Measurements from ENCODE around the gene PEX13.
"Not testable (repeated sequence)": the region's sequence is repeated elsewhere in the genome, so short reads cannot be mapped to it uniquely, and the experiment has no call there.

PEX13 gene, protein sequence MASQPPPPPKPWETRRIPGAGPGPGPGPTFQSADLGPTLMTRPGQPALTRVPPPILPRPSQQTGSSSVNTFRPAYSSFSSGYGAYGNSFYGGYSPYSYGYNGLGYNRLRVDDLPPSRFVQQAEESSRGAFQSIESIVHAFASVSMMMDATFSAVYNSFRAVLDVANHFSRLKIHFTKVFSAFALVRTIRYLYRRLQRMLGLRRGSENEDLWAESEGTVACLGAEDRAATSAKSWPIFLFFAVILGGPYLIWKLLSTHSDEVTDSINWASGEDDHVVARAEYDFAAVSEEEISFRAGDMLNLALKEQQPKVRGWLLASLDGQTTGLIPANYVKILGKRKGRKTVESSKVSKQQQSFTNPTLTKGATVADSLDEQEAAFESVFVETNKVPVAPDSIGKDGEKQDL

DNA sequence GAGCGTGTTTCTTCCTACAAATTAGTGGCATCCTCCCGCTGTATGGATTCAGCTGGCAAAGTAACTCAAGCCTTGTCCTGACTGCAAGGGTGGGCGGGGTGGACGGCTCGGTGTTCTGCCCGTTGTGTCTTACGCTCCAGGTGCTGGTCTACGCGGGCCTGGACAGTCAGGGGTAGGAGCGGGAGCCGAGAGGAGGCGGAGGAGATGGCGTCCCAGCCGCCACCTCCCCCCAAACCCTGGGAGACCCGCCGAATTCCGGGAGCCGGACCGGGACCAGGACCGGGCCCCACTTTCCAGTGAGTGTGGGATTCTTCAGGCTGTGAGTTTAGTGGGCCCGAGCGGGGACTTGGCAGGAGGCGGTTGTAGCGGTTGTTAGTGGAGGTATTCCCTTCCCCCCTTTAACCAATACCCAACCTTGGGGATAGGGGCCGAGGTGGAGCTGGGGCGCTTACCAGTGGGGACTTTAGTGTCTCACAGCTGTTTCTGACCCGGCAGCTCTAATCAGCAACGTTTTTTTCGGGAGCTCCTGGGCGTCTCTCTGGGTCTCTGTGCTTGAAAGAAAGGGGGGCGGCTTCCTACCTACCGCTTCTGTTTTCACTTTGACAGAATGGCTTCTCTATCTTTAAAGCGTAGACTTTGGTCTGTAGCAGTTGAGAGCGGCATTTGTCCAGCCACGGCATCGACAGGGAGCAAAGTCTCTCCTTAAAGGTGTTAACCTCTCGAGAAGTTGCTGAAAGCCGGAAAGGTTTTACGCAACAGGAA, at the start of gene PEX13, which contains the start of gene PUS10:
TSS of gene PEX13 (plus strand) at position 165 of the 762 bp plus-strand sequence. CDS start at position 205, 40 bp downstream.
TSS of gene PUS10 (minus strand) at position 700 of the 762 bp plus-strand sequence. CDS start 6,365 bp downstream, outside the sequence.
- in situ Hi-C loops (cut with MboI; ENCODE audit: low sequenced_read_pairs): no loop called here

DNA sequence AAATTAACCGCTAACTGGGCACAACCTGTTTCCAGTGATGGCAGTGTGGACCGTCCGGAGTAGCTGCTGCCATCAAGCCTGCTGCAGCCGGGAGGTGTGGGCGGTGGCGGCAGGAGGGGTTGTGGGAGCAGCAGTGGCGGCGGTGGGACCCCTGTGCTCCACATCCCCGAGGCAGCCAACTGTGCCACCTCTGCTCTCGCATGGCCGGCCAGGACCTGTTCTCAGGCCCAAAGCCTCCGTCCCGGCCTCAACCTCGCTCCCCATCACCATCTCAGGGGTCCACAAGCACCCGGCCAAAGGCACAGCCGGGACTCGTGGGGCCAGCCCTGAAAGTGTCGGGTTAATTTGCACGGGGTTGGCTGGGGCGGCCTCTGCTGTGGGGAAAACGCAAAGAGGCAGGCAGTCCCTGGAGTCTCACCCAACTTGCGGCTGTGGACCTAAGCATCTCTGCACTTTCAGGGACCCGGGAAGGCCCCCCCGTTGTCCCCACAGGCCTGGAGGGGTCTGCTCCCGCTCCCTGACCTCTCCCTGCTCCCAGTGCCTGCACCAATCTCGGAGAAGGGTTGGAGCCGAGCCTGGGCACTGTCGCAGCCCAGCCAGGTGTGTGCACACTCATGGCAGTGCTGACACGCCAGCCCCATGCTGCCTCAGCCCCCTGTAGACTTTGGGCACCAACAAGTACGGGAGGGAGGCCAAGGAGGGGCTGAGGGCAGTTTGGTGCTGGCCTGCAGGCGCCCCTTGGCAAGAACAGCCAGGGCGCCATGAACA, 44.4 kb upstream of the PEX13 start:
- in situ Hi-C loops (cut with MboI; ENCODE audit: low sequenced_read_pairs): no loop called here

DNA sequence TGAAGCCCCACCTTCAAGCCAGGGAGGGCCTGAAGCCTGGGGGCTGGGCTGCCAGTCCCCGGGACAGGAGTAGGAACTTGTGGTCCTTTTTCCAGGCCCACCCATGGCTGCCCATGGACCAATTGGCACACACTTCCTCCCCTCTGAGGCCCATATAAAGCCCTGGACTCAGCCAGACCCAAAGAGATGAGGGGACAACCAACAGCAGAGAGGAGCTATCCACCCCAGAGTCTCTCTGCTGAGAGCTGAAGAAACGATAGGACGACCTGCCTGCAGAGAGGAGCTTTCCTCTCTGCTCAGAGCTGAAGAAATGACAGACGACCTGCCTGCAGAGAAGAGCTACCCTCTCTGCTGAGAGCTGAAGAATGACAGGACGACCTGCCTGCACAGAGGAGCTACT, 43.8 kb upstream of the PEX13 start:
- in situ Hi-C loops (cut with MboI; ENCODE audit: low sequenced_read_pairs): no loop called here

DNA sequence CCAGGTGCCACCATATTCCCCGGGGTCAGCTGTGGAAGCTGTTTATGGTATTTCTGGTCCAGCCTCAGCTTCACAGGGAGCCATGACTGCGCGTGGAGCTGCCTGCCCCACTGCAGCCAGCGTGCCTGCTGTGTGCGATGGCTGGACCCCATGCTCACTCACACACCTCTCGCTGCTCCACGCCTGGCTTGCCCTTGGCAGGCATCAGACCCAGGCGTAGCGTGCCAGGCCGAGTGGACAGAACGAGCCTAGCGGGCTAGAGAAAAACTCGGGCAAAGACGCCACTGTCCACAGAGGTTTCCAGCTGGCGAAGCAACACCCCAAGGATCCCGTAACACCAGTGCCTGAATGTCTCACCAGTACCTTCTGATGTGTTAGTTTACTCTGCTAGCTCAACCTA, 42.9 kb upstream of the PEX13 start:
- in situ Hi-C loops (cut with MboI; ENCODE audit: low sequenced_read_pairs): no loop called here

DNA sequence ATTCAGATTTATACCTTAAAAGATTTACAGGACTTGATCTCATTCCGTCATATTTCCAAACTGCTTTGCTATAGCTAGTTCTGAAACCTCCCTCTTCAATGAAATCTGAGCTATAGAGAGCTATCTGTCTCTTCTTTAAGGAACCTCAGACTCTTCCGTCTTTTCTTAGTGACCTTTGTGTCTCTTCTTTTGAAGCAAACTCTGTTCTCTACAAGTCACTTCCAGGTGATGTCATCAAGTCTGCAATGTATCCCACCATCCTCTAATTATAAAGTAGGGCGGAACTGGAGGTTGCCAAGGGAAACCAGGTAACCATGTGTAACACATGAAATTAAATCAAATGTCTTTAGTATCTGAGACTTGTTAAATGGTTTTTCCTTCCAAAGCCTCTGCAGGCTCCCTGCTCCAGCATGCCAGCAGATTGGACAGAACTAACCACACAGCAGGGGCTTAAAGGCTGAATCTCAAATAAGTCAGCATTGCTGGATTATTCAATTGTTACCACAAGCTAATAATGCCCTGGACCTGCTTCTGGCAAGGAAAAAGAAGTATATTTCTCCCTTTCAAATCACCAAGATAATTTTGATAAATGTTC, 41.2 kb upstream of the PEX13 start:
- in situ Hi-C loops (cut with MboI; ENCODE audit: low sequenced_read_pairs): no loop called here

DNA sequence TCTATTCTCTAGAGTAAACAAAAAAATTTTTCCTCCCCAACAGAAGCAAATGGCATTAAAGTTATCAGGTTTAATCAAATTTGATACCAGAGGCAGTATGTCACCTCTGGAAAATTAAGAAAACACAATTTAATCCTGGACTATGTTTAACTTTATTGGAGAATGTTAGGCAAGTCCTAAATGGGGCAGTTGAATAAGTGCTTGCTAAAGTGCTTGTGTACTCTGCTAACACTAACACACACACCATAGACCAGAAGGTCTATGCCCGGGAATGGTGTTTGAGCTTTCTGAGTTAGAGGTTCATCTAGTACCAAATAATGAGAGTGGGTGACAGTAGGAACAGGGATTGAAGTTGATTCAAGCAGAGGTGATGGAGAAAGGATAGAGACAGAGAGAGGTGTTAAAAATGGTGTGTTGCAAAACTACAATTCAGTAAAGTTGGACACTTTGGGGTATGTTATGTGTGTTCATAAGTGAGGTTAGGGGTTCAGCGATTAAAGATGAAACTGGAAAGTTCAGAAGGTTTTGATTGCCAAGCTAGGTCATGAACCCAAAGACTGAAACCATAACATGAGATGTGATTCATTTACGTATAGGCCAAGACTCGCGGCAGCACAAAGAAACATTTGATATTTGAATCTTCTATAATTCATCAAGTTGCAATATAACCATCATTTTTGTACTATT, 40.5 kb upstream of the PEX13 start:
- in situ Hi-C loops (cut with MboI; ENCODE audit: low sequenced_read_pairs): no loop called here

DNA sequence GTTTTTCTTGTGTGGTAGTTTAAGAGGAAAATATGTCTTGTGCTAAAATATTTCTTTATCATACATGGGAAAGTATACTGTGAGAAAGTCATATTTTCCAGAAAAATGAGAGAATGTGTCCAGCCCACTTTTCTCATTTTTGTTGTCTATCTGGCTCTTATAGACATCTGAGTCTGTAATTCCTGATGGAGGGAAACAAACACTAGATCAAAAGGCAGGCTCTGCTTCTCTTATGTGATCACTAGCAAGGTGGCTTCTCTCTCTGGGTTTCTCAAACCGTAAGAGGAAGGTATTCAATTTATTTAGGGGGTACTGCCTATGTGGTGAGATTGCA, 40.0 kb upstream of the PEX13 start:
- in situ Hi-C loops (cut with MboI; ENCODE audit: low sequenced_read_pairs): no loop called here

DNA sequence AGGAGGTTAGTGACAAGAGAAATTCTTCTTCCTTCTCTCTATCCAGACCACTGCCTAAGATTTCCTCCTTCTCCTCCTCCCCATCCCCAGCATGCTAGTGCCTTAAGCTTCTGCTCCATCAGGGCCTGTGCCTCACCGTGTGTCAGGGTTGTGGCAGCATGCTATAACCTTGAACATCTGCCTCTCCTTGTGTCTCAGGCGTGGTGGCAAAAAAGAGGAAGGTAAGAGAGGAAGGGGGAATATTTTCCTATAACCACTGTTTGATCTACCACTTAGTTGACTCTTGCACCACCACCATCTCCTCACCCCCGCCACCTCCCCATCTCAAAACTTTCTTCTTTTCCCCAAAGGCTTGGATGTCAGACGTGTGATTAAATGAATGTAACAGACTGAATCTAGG, 38.3 kb upstream of the PEX13 start:
- in situ Hi-C loops (cut with MboI; ENCODE audit: low sequenced_read_pairs): no loop called here

DNA sequence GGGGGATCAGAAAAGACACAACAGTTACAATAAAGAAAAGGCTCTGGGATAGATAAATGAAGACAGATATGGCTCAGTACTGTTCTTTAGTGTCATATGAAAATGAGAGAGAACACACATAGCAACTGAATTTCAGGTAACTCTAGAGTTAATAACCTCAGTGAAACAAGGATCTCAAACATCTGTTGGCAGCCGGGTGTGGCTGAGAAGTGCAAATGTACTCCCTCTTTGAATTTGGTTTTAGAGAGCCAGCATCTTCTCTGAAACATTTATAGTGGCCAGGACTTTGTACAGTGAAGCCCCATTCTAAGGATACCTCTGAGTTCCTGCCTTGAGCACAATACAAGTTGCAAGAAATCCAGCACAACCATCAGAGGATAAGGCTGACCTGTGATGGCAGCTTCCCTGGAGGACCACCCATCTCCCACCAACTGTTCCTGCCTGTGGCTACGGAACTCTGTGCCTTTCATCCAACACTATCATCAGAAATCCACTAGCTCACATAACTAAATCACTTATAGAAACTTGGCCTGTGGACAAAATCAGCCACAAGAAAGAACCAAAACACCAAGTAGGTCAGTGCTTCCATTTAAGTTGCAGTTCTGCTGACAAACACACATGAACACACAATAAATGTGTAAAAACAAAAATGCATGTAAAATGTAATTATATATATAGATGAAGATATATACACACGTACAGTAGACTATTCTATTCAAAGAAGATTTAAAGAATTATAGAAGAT, 37.3 kb upstream of the PEX13 start:
- in situ Hi-C loops (cut with MboI; ENCODE audit: low sequenced_read_pairs): no loop called here

DNA sequence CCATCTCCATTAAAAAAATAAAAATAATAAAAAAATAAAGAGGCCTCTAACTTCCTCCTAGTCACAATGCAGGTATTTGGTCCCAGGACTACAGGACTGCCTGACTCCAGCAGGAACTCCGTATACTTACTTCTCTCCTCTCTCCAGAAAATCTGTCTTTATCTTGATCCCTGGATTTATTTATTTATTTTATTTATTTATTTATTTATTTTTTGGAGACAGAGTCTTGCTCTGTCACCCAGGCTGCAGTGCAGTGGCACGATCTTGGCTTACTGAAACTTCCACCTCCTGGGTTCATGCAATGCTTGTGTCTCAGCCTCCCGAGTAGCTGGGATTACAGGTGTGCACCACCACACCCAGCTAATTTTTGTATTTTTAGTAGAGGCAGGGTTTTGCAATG, 35.5 kb upstream of the PEX13 start:
- in situ Hi-C loops (cut with MboI; ENCODE audit: low sequenced_read_pairs): not testable (repeated sequence)

DNA sequence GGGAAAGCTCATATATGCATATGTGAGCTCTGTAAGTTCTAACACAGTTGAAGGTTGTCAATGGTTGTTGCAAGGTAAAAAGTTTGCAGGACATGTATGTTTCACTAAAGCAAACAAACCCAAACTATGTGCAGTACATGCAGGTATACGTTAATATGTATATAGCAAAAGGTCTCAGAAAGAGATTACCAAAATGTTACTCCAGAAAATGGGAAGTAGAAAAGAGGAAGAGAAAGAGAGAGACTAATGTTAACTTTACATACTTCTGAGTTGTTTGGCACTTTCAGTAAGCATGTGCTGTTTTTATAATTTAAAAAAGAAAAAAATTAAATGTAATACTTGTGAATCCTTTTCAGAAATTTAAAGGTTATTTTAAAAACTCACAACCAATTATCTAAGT, 32.8 kb upstream of the PEX13 start:
- in situ Hi-C loops (cut with MboI; ENCODE audit: low sequenced_read_pairs): no loop called here

DNA sequence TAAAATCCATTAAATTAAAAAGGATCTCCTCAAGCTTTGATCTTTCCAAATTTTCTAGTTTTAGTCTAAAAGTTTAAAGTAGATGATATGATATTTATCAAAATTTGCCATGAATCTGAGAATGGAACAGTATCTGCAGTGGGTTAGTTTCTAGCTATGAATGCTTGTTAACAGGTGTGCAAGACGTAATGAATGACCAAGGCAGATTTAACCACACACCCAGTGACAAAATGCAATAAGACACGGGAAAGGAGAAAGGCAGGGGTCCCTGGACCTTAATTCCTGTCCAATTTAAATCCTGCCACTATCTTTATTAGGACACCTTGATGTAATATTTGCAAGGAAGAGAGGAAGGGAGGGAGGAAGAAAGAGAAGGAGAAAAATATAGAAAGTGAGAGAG, 30.5 kb upstream of the PEX13 start:
- in situ Hi-C loops (cut with MboI; ENCODE audit: low sequenced_read_pairs): no loop called here

DNA sequence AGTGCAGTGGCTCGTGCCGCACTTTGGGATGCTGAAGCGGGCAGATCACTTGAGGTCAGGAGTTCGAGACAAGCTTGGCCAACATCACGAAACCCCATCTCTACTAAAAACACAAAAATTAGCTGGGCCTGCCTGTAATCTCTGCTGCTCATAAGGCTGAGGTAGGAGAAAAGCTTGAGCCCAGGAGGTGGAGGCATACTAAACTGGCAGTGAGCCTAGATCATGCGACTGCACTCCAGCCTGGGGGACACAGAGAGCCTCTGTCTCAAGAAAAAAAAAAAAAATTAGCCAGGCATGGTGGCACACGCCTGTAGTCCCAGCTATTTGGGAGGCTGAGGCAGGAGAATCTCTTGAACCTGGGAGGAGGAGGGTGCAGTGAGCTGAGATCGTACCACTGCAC, 29.9 kb upstream of the PEX13 start:
- in situ Hi-C loops (cut with MboI; ENCODE audit: low sequenced_read_pairs): not testable (repeated sequence)

DNA sequence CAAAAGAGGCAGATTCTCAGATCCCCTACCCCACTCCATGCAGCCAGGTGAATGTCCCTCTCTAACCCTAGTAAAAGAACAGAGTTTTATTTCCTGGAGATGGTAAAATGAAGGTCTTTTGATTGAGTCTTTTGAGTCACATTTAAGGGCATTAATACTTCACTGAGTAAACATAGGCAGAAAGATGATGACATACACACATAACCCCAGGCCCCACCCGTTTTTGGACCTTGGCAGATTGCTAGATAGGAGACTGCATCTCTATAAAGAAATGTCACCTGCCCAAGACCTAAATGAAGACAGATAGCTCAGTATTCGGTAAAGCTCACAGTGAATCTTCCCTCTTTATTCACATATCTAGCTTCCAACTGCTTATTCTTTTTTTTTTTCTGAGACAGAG, 28.3 kb upstream of the PEX13 start:
- in situ Hi-C loops (cut with MboI; ENCODE audit: low sequenced_read_pairs): no loop called here

DNA sequence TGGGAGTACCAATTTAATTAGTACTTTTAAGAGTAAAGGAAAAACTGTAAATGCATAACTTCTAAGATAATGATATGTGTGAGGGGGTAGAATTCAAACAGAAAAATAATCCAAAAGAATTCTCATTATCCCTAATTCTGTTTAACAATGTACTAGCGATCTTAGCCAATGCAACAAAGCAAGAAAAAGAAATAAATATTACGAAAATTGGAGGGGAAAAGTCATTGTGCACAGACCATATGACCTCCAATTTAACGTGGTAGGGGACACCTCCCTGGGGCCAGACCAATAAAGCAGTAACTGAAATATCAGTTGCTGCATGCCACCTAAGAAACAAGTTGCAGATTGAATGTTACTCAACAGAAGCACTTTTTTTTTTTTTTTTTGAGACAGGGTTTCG, 25.9 kb upstream of the PEX13 start:
- in situ Hi-C loops (cut with MboI; ENCODE audit: low sequenced_read_pairs): no loop called here

DNA sequence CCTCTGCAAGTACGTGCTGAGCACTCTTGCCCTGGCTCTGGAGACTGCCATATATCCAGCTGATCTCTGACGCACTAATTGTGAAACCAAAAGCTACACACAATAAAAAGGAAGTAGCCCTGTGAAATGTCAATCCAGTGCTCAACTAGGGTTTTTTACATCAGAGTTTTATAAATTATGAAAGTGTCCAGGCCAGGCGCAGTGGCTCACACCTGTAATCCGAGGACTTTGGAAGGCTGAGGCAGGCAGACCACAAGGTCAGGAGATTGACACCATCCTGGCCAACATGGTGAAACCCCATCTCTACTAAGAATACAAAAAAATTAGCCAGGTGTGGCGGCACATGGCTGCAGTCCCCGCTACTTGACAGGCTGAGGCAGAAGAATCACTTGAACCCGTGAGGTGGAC, 24.5 kb upstream of the PEX13 start:
- in situ Hi-C loops (cut with MboI; ENCODE audit: low sequenced_read_pairs): no loop called here

DNA sequence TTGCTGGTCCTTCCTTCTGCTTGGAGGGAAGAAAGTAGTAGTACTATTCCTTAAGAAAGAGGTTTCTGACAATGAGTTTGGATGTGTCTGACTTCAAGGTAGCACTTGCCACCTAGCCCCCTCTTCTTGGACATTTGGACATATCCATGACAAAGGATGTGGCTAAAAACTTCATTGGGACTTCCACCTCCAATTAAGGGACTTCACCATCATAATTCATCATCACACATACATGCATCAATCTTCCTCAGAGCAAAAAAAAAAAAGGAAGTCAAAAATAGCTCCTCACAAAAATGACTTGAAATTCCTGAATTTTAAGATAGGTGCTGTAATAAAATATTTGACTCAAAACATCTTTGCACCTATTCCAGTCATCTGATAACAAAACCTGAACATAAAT, 23.4 kb upstream of the PEX13 start:
- in situ Hi-C loops (cut with MboI; ENCODE audit: low sequenced_read_pairs): no loop called here

DNA sequence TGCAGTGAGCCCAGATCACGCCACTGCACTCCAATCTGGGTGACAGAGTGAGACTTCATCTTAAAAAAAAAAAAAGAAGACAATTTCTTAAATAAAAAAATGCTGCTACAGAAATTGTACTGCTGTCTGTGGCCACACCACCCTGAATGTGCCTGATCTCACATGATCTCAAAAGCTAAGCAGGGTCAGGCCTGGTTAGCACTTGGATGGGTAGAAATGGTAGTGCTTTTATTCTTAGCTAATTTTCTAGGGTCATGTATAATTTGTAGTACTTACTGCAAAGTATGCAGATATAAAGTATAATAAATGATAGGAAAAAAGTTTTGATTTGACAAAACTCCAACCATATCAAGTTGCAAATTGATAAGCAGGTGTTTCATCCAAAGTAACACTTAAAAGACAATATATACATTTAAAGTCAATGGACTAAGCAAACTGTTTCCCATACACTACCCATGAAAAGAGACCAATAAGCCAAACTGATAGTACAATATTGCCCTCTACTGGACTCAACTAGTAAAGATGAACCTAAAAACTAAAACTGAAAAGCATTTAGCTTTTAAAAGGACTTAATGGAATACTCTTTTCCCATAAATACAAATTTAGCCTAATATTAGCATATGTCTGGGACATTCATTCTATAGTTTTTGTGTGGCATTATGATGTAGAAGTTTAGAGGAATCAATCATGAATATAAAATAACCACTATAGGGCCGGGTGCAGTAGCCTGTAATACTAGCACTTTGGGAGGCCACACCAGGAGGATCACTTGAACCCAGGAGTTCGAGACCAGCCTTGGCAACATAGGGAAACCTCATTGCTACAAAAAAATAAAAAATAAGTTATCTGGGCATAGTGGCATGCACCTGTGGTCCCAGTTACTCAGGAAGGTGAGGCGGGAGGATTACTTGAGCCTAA, 18.6 kb upstream of the PEX13 start:
- in situ Hi-C loops (cut with MboI; ENCODE audit: low sequenced_read_pairs): no loop called here

DNA sequence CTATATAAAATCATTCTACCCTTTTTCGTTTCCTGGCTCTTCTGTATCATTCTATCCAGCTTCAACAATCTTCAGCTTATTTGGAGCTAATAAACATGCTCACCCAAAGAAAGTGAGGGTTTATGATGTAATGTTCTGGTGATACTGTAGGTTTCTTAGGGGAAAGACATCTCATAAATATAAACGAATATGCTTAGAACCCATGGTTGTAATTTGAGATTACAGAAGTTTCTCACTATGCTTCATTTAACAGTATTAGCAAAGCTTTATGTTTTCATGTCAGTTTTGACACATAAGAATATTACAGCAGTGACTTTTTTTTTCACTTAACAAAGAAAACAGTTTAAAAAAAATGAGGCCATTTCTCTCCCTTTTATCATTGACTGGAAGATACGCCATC, 11.8 kb upstream of the PEX13 start:
- in situ Hi-C loops (cut with MboI; ENCODE audit: low sequenced_read_pairs): no loop called here
